ENCODE measurements around the gene JAK3. TPM values are rescaled to one million over a fixed set of nuclear protein-coding genes. Genes with fewer than 3 reads are reported as not detected.

The JAK3 gene
- polyA plus RNA-seq, 3 donors = 13.8 to 44.6 (median 34.0) TPM

- intact Hi-C loops (cut with micrococcal nuclease) = no loop called here
- Histone ChIP-seq H2AFZ (ENCODE audit: insufficient read depth, low read depth, low read length, poor library complexity, severe bottlenecking) (no peak overlapping the region), H3K36me3 (replicated peaks in 1 of 2; ENCODE audit: control insufficient read depth in 1 of 2, insufficient read depth in 2 of 2, low read length in 2 of 2) (no peaks in the 10 kb centered on the region), H3K9ac (ENCODE audit: insufficient read depth, low read length, poor library complexity, severe bottlenecking) (no peak overlapping the region), H3K79me2 (ENCODE audit: insufficient read depth, low read length) (no peaks in the 10 kb centered on the region), H3K4me2 (replicated peaks; ENCODE audit: extremely low read depth, low read length, poor library complexity, severe bottlenecking) (no peak overlapping the region), H3K27me3 (ENCODE audit: control insufficient read depth in 2 of 2, insufficient read depth in 2 of 2, low read length in 2 of 2) (peaks cover 0 to 14% of the 10 kb centered on the region in 2 donors), H3K4me3 (replicated peaks in 1 of 3; ENCODE audit: low read depth in 2 of 3, low read length in 3 of 3) (no peak overlapping the region), H3K9me3 (replicated peaks in 1 of 2; ENCODE audit: control insufficient read depth in 1 of 2, insufficient read depth in 1 of 2, low read length in 2 of 2) (no peaks in the 10 kb centered on the region), H3K4me1 (ENCODE audit: control insufficient read depth in 1 of 2, insufficient read depth in 2 of 2, low read length in 2 of 2) (peaks cover 0 to 5% of the 10 kb centered on the region in 2 donors), H3K27ac (ENCODE audit: low read depth in 1 of 2, low read length in 2 of 2) (no peak overlapping the region), H4K20me1 (ENCODE audit: insufficient read depth, low read length) (no peaks in the 10 kb centered on the region)
- no peak overlapping the region for H3K4me3 Mint-ChIP-seq
- peaks cover 7% of the 10 kb centered on the region for H3K4me1 Mint-ChIP-seq
- H3K9me3 Mint-ChIP-seq = peaks cover 0 to 1% (median 0%) of the 10 kb centered on the region in 7 donors
- TF ChIP-seq CTCF (IDR thresholded peaks at IDR 0.05) = no peak
- H3K36me3 Mint-ChIP-seq = no peaks in the 10 kb centered on the region
- no peak for DNase-seq
- WGBS (ENCODE audit: insufficient coverage) = 96% methylated on average over 3 of the region's 5 CpGs
- peaks cover 18 to 29% (median 21%) of the 10 kb centered on the region in 3 donors for H3K27me3 Mint-ChIP-seq (ENCODE audit: low read depth in 3 of 3)
- H3K27ac Mint-ChIP-seq = peak overlapping the region in 1 of 7 donors; percentile 43
These were observed 35.7 kb downstream of the JAK3 start for GRCh38 chr19:17812099-17812498.

GRCh38 chr19:17811681-17812080, 36.1 kb downstream of the JAK3 start:
- Histone ChIP-seq H3K9me3 (replicated peaks in 1 of 2; ENCODE audit: control insufficient read depth in 1 of 2, insufficient read depth in 1 of 2, low read length in 2 of 2) (no peaks in the 10 kb centered on the region), H3K4me3 (replicated peaks in 1 of 3; ENCODE audit: low read depth in 2 of 3, low read length in 3 of 3) (no peak overlapping the region), H3K36me3 (replicated peaks in 1 of 2; ENCODE audit: control insufficient read depth in 1 of 2, insufficient read depth in 2 of 2, low read length in 2 of 2) (no peaks in the 10 kb centered on the region), H3K27ac (ENCODE audit: low read depth in 1 of 2, low read length in 2 of 2) (no peak overlapping the region), H3K4me2 (replicated peaks; ENCODE audit: extremely low read depth, low read length, poor library complexity, severe bottlenecking) (no peak overlapping the region), H2AFZ (ENCODE audit: insufficient read depth, low read depth, low read length, poor library complexity, severe bottlenecking) (no peak overlapping the region), H3K79me2 (ENCODE audit: insufficient read depth, low read length) (no peaks in the 10 kb centered on the region), H3K27me3 (ENCODE audit: control insufficient read depth in 2 of 2, insufficient read depth in 2 of 2, low read length in 2 of 2) (peaks cover 0 to 14% of the 10 kb centered on the region in 2 donors), H3K9ac (ENCODE audit: insufficient read depth, low read length, poor library complexity, severe bottlenecking) (no peak overlapping the region), H4K20me1 (ENCODE audit: insufficient read depth, low read length) (no peaks in the 10 kb centered on the region), H3K4me1 (ENCODE audit: control insufficient read depth in 1 of 2, insufficient read depth in 2 of 2, low read length in 2 of 2) (peaks cover 0 to 5% of the 10 kb centered on the region in 2 donors)
- no peak overlapping the region for H3K27ac Mint-ChIP-seq
- H3K27me3 Mint-ChIP-seq (ENCODE audit: low read depth in 3 of 3) = peaks cover 19 to 28% (median 24%) of the 10 kb centered on the region in 3 donors
- WGBS (ENCODE audit: insufficient coverage) = 97% methylated on average over 7 of the region's 20 CpGs
- no peak for TF ChIP-seq CTCF (IDR thresholded peaks at IDR 0.05)
- H3K4me1 Mint-ChIP-seq = peaks cover 8% of the 10 kb centered on the region
- H3K9me3 Mint-ChIP-seq = peaks cover 0 to 1% (median 0%) of the 10 kb centered on the region in 7 donors
- no peak for DNase-seq
- no peaks in the 10 kb centered on the region for H3K36me3 Mint-ChIP-seq
- H3K4me3 Mint-ChIP-seq = no peak overlapping the region
- intact Hi-C loops (cut with micrococcal nuclease) = no loop called here
